Activated CD4-positive, CD25-positive, alpha-beta regulatory T cell (primary cell): ENCODE data around the gene RAB34.
"Not testable (repeated sequence)": the region's sequence is repeated elsewhere in the genome, so short reads cannot be mapped to it uniquely, and the experiment has no call there.

Experiments
- DNase-seq, 4 experiments: peaks; one replicate each; lab custom pipeline; 2025; lab: John Stamatoyannopoulos, UW

Gene RAB34

GRCh38 chr17:28746611-28747050, 29.0 kb upstream of the RAB34 start:
- no peak for DNase-seq

- no peak for DNase-seq
These were observed 28.2 kb upstream of the RAB34 start for GRCh38 chr17:28745786-28746411.

GRCh38 chr17:28744972-28745785, 27.5 kb upstream of the RAB34 start:
- no peak for DNase-seq

GRCh38 chr17:28744104-28744971, 26.7 kb upstream of the RAB34 start:
- peak; percentile 31 to 56 (median 43) for DNase-seq

GRCh38 chr17:28743243-28744103, 25.8 kb upstream of the RAB34 start, which contains the start of gene TRAF4:
TRAF4 (plus strand) TSS chr17:28744011; CDS start chr17:28744113, 102 bp downstream.
- DNase-seq, result peak; percentile 53 to 66 (median 60)

- DNase-seq, result no peak
These were observed 24.0 kb upstream of the RAB34 start for GRCh38 chr17:28741358-28742349.

- DNase-seq, result no peak
These were observed 23.0 kb upstream of the RAB34 start for GRCh38 chr17:28740406-28741357.

- no peak for DNase-seq
These were observed 21.2 kb upstream of the RAB34 start for GRCh38 chr17:28738680-28739384.

GRCh38 chr17:28737770-28738679, 20.4 kb upstream of the RAB34 start:
- DNase-seq, result no peak

GRCh38 chr17:28737316-28737715, 19.6 kb upstream of the RAB34 start:
- no peak for DNase-seq

GRCh38 chr17:28735913-28736769, 18.5 kb upstream of the RAB34 start:
- not testable (repeated sequence) for DNase-seq

- no peak for DNase-seq
These were observed 17.6 kb upstream of the RAB34 start for GRCh38 chr17:28735242-28735722.

- DNase-seq, result no peak
These were observed 17.1 kb upstream of the RAB34 start for GRCh38 chr17:28734712-28735241.

- no peak for DNase-seq
These were observed 15.7 kb upstream of the RAB34 start for GRCh38 chr17:28733346-28733745.

- DNase-seq, result no peak
These were observed 12.3 kb upstream of the RAB34 start for GRCh38 chr17:28729950-28730330.
